ENCODE results near the gene JMY.
"Not testable (repeated sequence)": the region's sequence is repeated elsewhere in the genome, so short reads cannot be mapped to it uniquely, and the experiment has no call there.

Gene JMY

DNA sequence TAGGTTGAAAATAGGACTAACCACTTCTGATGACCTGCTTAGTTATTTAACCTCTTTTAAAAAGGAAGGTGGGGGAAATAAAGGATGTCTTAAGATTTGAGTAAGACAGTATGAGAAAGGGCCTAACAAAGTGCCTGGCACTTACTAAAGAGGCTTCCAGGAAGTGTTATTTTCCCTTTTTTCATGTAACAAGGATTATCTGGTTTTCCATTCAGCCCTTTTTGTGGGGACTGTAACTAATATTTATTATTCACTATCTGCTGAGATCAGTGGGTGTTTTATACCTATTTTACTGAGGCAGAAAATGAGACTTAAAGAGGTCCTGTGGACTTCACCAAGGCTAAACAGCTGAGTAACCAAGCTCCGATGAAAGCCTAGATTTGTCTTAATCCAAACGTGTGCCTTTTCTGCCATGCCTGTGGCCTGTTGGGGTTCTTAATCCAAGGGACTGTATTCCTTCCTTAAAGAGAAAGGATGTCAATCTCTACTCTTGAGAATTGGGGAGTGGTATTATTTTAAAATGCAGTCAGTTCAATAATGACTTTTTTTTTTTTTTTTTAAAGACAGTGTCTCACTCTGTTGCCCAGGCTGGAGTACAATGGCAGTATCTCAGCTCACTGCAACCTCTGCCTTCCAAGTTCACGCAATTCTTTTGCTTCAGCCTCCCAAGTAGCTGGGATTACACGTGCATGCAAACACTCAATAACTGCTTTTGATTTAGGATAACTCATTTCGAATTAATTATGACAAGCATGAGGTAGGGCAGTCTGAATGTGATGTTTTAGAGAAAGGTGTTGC lies 6.5 kb downstream of the JMY start:
- in situ Hi-C loops (cut with MboI; ENCODE audit: low sequenced_read_pairs, unreplicated experiment), result no loop called here
- TF ChIP-seq, protein P1, sequence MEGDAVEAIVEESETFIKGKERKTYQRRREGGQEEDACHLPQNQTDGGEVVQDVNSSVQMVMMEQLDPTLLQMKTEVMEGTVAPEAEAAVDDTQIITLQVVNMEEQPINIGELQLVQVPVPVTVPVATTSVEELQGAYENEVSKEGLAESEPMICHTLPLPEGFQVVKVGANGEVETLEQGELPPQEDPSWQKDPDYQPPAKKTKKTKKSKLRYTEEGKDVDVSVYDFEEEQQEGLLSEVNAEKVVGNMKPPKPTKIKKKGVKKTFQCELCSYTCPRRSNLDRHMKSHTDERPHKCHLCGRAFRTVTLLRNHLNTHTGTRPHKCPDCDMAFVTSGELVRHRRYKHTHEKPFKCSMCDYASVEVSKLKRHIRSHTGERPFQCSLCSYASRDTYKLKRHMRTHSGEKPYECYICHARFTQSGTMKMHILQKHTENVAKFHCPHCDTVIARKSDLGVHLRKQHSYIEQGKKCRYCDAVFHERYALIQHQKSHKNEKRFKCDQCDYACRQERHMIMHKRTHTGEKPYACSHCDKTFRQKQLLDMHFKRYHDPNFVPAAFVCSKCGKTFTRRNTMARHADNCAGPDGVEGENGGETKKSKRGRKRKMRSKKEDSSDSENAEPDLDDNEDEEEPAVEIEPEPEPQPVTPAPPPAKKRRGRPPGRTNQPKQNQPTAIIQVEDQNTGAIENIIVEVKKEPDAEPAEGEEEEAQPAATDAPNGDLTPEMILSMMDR (IDR thresholded peaks at IDR 0.05; ENCODE audit: borderline replicate concordance, control extremely low read depth, extremely low read depth, insufficient read depth, missing control alignments), result no peak
- no peak for DNase-seq (ENCODE audit: low spot score)

DNA sequence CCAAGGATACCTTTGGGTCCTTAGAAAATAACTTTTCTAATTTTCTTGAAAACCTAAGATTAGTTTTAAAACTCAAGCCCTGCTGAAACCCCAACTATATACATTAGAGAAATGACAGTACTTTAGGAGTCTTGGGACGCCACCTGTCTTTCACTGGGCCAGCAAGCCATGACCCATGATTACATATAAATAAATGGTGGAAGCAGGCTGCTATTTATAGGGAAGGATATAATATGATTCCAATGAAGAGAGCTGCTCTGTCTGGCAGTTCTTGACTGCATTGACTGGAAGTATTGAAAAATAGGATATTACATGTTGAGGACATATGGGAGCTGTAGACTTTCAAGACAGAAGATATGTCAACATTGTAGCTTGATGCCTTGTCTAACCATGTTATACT lies 7.3 kb downstream of the JMY start:
- TF ChIP-seq, protein P1 (IDR thresholded peaks at IDR 0.05; ENCODE audit: borderline replicate concordance, control extremely low read depth, extremely low read depth, insufficient read depth, missing control alignments), result no peak
- in situ Hi-C loops (cut with MboI; ENCODE audit: low sequenced_read_pairs, unreplicated experiment), result no loop called here
- DNase-seq (ENCODE audit: low spot score), result no peak

DNA sequence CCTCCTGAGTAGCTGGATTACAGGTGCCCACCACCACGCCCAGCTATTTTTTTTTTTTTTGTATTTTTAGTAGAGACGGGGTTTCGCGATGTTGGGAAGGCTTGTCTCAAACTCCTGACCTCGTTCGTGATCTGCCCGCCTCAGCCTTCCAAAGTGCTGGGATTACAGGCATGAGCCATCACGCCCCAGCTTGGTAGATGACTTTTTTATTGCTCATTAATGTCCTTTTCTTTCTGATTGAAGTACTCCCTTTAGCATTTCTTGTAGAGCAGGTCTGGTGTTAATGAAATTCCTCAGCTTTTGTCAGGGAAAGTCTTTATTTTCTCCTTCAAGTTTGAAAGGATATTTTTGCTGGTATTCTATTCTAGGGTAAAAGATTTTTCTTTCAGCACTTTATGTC lies 18.1 kb downstream of the JMY start:
- DNase-seq (ENCODE audit: low spot score); in situ Hi-C loops (cut with MboI; ENCODE audit: low sequenced_read_pairs, unreplicated experiment): not testable (repeated sequence)

DNA sequence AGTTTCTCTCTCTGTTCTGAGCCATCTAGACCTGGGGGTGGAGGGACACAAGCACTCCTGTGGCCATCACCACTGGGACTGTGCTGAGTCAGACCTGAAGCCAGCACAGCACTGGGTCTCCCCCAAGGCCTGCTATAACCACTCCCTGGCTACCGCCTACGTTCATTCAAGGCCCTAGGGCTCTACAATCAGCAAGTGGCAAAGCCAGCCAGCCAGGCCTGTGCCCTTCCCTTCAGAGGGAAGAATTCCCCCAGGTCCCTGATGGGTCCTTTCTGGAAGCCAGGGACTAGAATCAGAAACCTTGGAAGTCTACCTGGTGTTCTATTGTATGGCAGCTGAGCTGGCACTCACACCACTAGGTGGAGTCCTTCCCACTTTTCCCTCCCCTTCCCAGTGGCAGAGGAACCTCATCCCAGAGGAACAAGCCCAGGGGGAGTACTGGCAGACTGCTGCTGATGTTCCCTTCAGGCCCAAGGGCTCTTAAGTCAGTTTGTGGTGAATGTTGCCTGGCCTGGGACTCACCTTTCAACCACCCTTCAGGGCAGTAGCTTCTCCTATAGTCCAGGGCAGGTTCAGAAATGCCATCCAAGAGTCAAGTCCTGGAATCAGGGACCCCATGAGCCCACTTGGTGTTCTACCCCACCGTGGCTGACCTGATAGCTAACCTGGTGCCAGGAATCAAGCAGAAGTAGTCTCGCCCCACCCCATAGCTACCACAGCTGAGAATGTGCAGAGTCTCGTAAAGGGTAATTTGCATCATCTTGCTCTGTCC lies 20.0 kb downstream of the JMY start:
- no peak for DNase-seq (ENCODE audit: low spot score)
- in situ Hi-C loops (cut with MboI; ENCODE audit: low sequenced_read_pairs, unreplicated experiment), result no loop called here
- TF ChIP-seq, protein P1 (IDR thresholded peaks at IDR 0.05; ENCODE audit: borderline replicate concordance, control extremely low read depth, extremely low read depth, insufficient read depth, missing control alignments), result peak; percentile 49

DNA sequence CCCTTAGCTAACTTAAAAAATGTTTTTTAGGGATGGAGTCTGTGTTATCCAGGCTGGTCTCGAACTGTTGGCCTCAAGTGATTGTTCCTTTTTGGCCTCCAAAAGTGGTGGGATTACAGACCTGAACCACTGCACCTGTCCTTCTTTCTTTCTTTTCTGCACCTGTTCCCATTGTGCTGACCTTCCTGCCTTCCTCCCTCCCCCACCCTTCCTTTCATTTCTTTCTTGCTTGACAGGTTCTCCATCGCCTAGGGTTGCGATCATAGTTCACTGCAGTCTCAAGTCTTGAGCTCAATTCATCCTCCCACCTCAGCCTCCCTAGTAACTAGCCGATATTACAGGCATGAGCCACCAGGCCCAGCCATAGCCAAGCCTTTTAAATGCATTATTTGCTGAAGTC lies 20.6 kb downstream of the JMY start:
- TF ChIP-seq, protein P1 (IDR thresholded peaks at IDR 0.05; ENCODE audit: borderline replicate concordance, control extremely low read depth, extremely low read depth, insufficient read depth, missing control alignments), result no peak
- in situ Hi-C loops (cut with MboI; ENCODE audit: low sequenced_read_pairs, unreplicated experiment), result no loop called here
- no peak for DNase-seq (ENCODE audit: low spot score)

DNA sequence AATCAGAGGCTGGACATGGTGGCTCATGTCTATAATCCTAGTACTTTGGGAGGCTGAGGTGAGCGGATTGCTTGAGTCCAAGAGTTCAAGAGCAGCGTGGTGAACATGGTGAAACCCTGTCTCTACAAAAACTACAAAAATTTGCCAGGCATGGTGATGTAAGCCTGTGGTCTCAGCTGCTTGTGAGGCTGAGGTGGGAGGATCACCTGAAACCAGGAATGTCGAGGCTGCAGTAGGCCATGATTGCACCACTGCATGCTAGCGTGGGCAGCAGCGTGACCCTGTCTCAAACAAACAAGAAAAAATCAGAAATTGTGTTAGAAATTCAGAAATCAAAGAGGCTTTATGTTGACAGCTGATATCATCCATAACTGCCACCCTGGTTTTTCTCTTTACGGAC lies 21.4 kb downstream of the JMY start:
- in situ Hi-C loops (cut with MboI; ENCODE audit: low sequenced_read_pairs, unreplicated experiment), result no loop called here
- DNase-seq (ENCODE audit: low spot score), result no peak
- TF ChIP-seq, protein P1 (IDR thresholded peaks at IDR 0.05; ENCODE audit: borderline replicate concordance, control extremely low read depth, extremely low read depth, insufficient read depth, missing control alignments), result no peak

DNA sequence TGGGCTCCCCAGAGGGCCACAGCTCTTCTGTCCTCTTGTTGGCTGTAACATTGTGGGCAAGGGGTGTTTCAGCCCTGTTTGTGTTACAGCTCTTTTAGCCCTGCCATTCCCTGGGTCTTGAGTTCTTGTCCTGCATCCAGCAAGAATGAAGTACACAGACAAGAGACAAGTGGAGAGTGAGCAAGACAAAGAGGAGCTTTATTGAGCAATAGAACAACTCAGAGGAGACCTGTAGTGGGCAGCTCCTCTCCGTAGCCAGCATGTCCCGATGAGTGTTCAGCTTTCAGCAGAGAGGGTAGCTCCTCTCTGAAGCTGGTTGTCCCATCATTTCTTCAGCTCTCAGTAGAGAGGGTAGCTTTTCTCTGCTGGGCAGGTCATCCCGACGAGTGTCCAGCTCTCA lies 22.9 kb downstream of the JMY start:
- TF ChIP-seq, protein P1 (IDR thresholded peaks at IDR 0.05; ENCODE audit: borderline replicate concordance, control extremely low read depth, extremely low read depth, insufficient read depth, missing control alignments), result no peak
- DNase-seq (ENCODE audit: low spot score), result no peak
- in situ Hi-C loops (cut with MboI; ENCODE audit: low sequenced_read_pairs, unreplicated experiment), result no loop called here
